C4-2B (cell line): Measurements from ENCODE around the gene VSTM2L.

Source experiments
- ZFX ChIP-seq: fragments of 450-650 bp; IDR thresholded peaks from 2 replicates; pipeline ENCODE4 v1.6.1; 2017
- TF ChIP-seq, protein P1 (sequence below): fragments of 450-650 bp; conservative IDR thresholded peaks from 2 replicates; pipeline ENCODE4 v1.5.1; 2017; ENCODE audit warnings: mild to moderate bottlenecking

GRCh38 chr20:37898233-37899104, 4.5 kb upstream of the VSTM2L start:
- TF ChIP-seq, protein P1, sequence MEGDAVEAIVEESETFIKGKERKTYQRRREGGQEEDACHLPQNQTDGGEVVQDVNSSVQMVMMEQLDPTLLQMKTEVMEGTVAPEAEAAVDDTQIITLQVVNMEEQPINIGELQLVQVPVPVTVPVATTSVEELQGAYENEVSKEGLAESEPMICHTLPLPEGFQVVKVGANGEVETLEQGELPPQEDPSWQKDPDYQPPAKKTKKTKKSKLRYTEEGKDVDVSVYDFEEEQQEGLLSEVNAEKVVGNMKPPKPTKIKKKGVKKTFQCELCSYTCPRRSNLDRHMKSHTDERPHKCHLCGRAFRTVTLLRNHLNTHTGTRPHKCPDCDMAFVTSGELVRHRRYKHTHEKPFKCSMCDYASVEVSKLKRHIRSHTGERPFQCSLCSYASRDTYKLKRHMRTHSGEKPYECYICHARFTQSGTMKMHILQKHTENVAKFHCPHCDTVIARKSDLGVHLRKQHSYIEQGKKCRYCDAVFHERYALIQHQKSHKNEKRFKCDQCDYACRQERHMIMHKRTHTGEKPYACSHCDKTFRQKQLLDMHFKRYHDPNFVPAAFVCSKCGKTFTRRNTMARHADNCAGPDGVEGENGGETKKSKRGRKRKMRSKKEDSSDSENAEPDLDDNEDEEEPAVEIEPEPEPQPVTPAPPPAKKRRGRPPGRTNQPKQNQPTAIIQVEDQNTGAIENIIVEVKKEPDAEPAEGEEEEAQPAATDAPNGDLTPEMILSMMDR: no peak
- TF ChIP-seq ZFX: no peak
